ENCODE data around the gene TPM4. TPM values are rescaled to one million over a fixed set of nuclear protein-coding genes. Genes with fewer than 3 reads are reported as not detected.
A peak's percentile ranks its signal among the peaks of the same experiment; 100 is the strongest.

TPM4 gene
- polyA plus RNA-seq, 3 donors: 144 to 170 (median 146) TPM

DNA sequence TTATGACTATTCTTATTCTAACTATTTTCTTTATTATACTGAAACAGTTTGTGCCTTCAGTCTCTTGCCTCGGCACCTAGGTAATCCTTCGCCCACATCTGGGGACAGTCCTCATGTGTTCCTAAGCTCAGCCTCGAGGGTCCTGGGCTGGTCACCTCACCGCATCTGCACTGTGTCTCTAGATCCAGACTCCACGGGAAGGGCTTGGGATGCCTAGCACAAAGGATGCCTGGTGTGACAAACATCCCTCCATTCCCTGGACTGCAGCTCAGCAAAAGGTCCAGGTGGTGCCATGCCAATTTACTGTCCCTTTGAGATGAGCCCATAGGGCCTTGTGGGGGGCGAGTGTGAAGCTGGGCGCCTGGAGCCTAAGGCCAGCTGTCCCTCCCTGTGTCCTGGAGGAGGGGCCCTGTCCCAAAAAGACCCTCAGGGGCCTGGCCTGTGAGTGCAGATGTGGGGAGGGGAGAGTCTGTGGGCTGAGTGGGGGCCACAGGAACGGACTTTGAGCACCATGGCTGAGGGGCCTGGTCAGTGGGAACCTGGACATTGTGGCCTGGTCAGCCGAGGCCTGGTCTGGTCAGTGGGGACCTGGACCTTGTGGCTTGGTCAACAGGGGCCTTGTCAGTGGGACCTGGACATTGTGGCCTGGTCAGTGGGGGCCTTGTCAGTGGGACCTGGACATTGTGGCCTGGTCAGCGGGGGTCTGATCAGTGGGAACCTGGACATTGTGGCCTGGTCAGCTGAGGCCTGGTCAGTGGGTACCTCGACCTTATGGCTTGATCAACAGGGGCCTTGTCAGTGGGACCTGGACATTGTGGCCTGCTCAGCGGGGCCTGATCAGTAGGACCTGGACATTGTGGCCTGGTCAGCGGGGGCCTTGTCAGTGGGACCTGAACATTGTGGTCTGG, 45.1 kb upstream of the TPM4 start:
- no peaks in the 10 kb centered on the region for H3K27me3 Mint-ChIP-seq (ENCODE audit: low read depth in 3 of 3)
- no peak overlapping the region for H3K4me3 ChIP-seq (replicated peaks in 1 of 3; ENCODE audit: low read depth in 2 of 3, low read length in 3 of 3)
- no peak overlapping the region for H3K27ac ChIP-seq (ENCODE audit: low read depth in 1 of 2, low read length in 2 of 2)
- H3K27me3 ChIP-seq (ENCODE audit: control insufficient read depth in 2 of 2, insufficient read depth in 2 of 2, low read length in 2 of 2): no peaks in the 10 kb centered on the region
- H3K4me1 Mint-ChIP-seq: peaks cover 12% of the 10 kb centered on the region
- no peaks in the 10 kb centered on the region for H4K20me1 ChIP-seq (ENCODE audit: insufficient read depth, low read length)
- TF ChIP-seq CTCF (IDR thresholded peaks at IDR 0.05): no peak
- H3K36me3 Mint-ChIP-seq: no peaks in the 10 kb centered on the region
- DNase-seq: no peak
- H2AFZ ChIP-seq (ENCODE audit: insufficient read depth, low read depth, low read length, poor library complexity, severe bottlenecking): no peak overlapping the region
- no peak overlapping the region for H3K4me3 Mint-ChIP-seq
- peaks cover 0 to 8% (median 3%) of the 10 kb centered on the region in 7 donors for H3K9me3 Mint-ChIP-seq
- WGBS (ENCODE audit: insufficient coverage): 96% methylated on average over 12 of the region's 13 CpGs
- H3K79me2 ChIP-seq (ENCODE audit: insufficient read depth, low read length): no peaks in the 10 kb centered on the region
- intact Hi-C loops (cut with micrococcal nuclease): no loop called here
- H3K4me2 ChIP-seq (replicated peaks; ENCODE audit: extremely low read depth, low read length, poor library complexity, severe bottlenecking): no peak overlapping the region
- peaks cover 0 to 2% of the 10 kb centered on the region in 2 donors for H3K9me3 ChIP-seq (replicated peaks in 1 of 2; ENCODE audit: control insufficient read depth in 1 of 2, insufficient read depth in 1 of 2, low read length in 2 of 2)
- no peak overlapping the region for H3K9ac ChIP-seq (ENCODE audit: insufficient read depth, low read length, poor library complexity, severe bottlenecking)
- H3K27ac Mint-ChIP-seq: peak overlapping the region in 2 of 7 donors; percentile 2 to 40
- H3K4me1 ChIP-seq (ENCODE audit: control insufficient read depth in 1 of 2, insufficient read depth in 2 of 2, low read length in 2 of 2): peaks cover 12 to 13% of the 10 kb centered on the region in 2 donors
- no peaks in the 10 kb centered on the region for H3K36me3 ChIP-seq (replicated peaks in 1 of 2; ENCODE audit: control insufficient read depth in 1 of 2, insufficient read depth in 2 of 2, low read length in 2 of 2)

DNA sequence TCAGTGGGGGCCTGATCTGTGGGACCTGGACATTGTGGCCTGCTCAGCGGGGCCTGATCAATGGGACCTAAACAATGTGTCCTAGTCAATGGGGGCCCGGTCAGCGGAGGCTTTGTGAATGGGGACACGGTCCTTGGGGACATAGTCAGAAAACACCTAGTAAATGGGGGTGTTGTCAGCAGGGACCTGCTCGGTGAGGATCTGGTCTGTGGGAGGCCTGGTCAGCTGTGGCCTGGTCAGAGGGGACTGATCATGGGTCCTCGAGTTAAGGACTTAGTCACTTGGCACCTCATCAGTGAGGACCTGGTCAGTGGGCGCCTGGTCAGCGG, 44.5 kb upstream of the TPM4 start:
- H3K4me3 ChIP-seq (replicated peaks in 1 of 3; ENCODE audit: low read depth in 2 of 3, low read length in 3 of 3): no peak overlapping the region
- 99% methylated on average over 8 of the region's 8 CpGs for WGBS (ENCODE audit: insufficient coverage)
- no peaks in the 10 kb centered on the region for H3K79me2 ChIP-seq (ENCODE audit: insufficient read depth, low read length)
- H3K9ac ChIP-seq (ENCODE audit: insufficient read depth, low read length, poor library complexity, severe bottlenecking): no peak overlapping the region
- H3K27me3 ChIP-seq (ENCODE audit: control insufficient read depth in 2 of 2, insufficient read depth in 2 of 2, low read length in 2 of 2): no peaks in the 10 kb centered on the region
- peaks cover 0 to 2% of the 10 kb centered on the region in 2 donors for H3K9me3 ChIP-seq (replicated peaks in 1 of 2; ENCODE audit: control insufficient read depth in 1 of 2, insufficient read depth in 1 of 2, low read length in 2 of 2)
- H3K27ac ChIP-seq (ENCODE audit: low read depth in 1 of 2, low read length in 2 of 2): no peak overlapping the region
- H2AFZ ChIP-seq (ENCODE audit: insufficient read depth, low read depth, low read length, poor library complexity, severe bottlenecking): no peak overlapping the region
- peaks cover 12 to 13% of the 10 kb centered on the region in 2 donors for H3K4me1 ChIP-seq (ENCODE audit: control insufficient read depth in 1 of 2, insufficient read depth in 2 of 2, low read length in 2 of 2)
- no peaks in the 10 kb centered on the region for H3K36me3 ChIP-seq (replicated peaks in 1 of 2; ENCODE audit: control insufficient read depth in 1 of 2, insufficient read depth in 2 of 2, low read length in 2 of 2)
- DNase-seq: no peak
- no peaks in the 10 kb centered on the region for H3K36me3 Mint-ChIP-seq
- H4K20me1 ChIP-seq (ENCODE audit: insufficient read depth, low read length): no peaks in the 10 kb centered on the region
- H3K27ac Mint-ChIP-seq: no peak overlapping the region
- no peak for TF ChIP-seq CTCF (IDR thresholded peaks at IDR 0.05)
- no peak overlapping the region for H3K4me2 ChIP-seq (replicated peaks; ENCODE audit: extremely low read depth, low read length, poor library complexity, severe bottlenecking)
- no peak overlapping the region for H3K4me3 Mint-ChIP-seq
- peaks cover 0 to 8% (median 3%) of the 10 kb centered on the region in 7 donors for H3K9me3 Mint-ChIP-seq
- intact Hi-C loops (cut with micrococcal nuclease): no loop called here
- H3K4me1 Mint-ChIP-seq: peaks cover 12% of the 10 kb centered on the region
- H3K27me3 Mint-ChIP-seq (ENCODE audit: low read depth in 3 of 3): no peaks in the 10 kb centered on the region

Data from CD14-positive monocyte (primary cell).